HL-60 (cell line): ENCODE measurements around the gene ZFP62.

Experiments used
- DNase-seq, 2 experiments: peaks; one replicate each; pipeline ENCODE4 v3.0.0-alpha.2; 2010 to 2020; ENCODE audit warnings: low read depth in 1 of 2, low spot score in 1 of 2
- H3K27ac ChIP-seq: fragments of 250-450 bp; sonication (Bioruptor Pico); replicated peaks from 2 replicates; pipeline ENCODE4 v1.5.1; 2020; ENCODE audit warnings: mild to moderate bottlenecking, moderate library complexity
- H3K27me3 ChIP-seq: fragments of 250-450 bp; sonication (Bioruptor Pico); 2 replicates; pipeline ENCODE4 v1.5.1; 2021; ENCODE audit warnings: mild to moderate bottlenecking, moderate library complexity; ENCODE audit not compliant: insufficient read depth, poor library complexity, severe bottlenecking
- H3K4me3 ChIP-seq: replicated peaks from 2 replicates; pipeline ENCODE4 v1.5.1; 2011; ENCODE audit warnings: mild to moderate bottlenecking, control low read depth, low read length; ENCODE audit not compliant: insufficient read depth
- CTCF ChIP-seq: IDR thresholded peaks from one replicate; pipeline ENCODE4 v1.5.1; 2011; ENCODE audit warnings: low read length, control low read depth, inconsistent platforms; ENCODE audit not compliant: insufficient read depth
- GABPA ChIP-seq: IDR thresholded peaks from 2 replicates; pipeline ENCODE4 v1.6.1; 2012; ENCODE audit warnings: low read depth
- POLR2AphosphoS5 ChIP-seq: IDR thresholded peaks from 2 replicates; pipeline ENCODE4 v1.6.1; 2012; ENCODE audit warnings: low read depth
- REST ChIP-seq: IDR thresholded peaks from 2 replicates; pipeline ENCODE4 v1.6.1; 2012; ENCODE audit warnings: low read depth; ENCODE audit not compliant: insufficient replicate concordance
- SPI1 ChIP-seq: IDR thresholded peaks from 2 replicates; pipeline ENCODE4 v1.6.1; 2012; ENCODE audit warnings: low read depth, mild to moderate bottlenecking, borderline replicate concordance

ZFP62 gene

GRCh38 chr5:180862645-180863044, 1.6 kb upstream of the ZFP62 start:
- Histone ChIP-seq H3K4me3 (no peak overlapping the region), H3K27me3 (no peaks in the 10 kb centered on the region), H3K27ac (no peak overlapping the region)
- no peak for DNase-seq
- TF ChIP-seq REST (no peak), GABPA (no peak), SPI1 (no peak), CTCF (no peak), POLR2AphosphoS5 (no peak)

GRCh38 chr5:180860273-180860886, 696 bp downstream of the ZFP62 start:
- H3K27me3 ChIP-seq = no peaks in the 10 kb centered on the region
- peak overlapping the region; percentile 78 for H3K4me3 ChIP-seq
- TF ChIP-seq CTCF = no peak
- TF ChIP-seq POLR2AphosphoS5 = no peak
- TF ChIP-seq REST = no peak
- no peak for TF ChIP-seq GABPA
- no peak for TF ChIP-seq SPI1
- H3K27ac ChIP-seq = peak overlapping the region; percentile 92
- DNase-seq = peak; percentile 44 to 56

GRCh38 chr5:180858586-180858985, 2.5 kb downstream of the ZFP62 start:
- H3K4me3 ChIP-seq = no peak overlapping the region
- no peak overlapping the region for H3K27ac ChIP-seq
- no peak for DNase-seq
- no peaks in the 10 kb centered on the region for H3K27me3 ChIP-seq
- TF ChIP-seq GABPA = no peak
- no peak for TF ChIP-seq CTCF
- TF ChIP-seq REST = no peak
- no peak for TF ChIP-seq SPI1
- TF ChIP-seq POLR2AphosphoS5 = no peak
